HG02852 (cell line): ENCODE results near the gene STAT5A.
"Not testable (repeated sequence)": the region's sequence is repeated elsewhere in the genome, so short reads cannot be mapped to it uniquely, and the experiment has no call there.

ENCODE experiments used
- ATAC-seq: cut with Tn5 transposase; IDR thresholded peaks from one replicate; pipeline ENCODE4 v1.9.1; 2021; ENCODE audit warnings: mild to moderate bottlenecking, moderate library complexity; ENCODE audit not compliant: unreplicated experiment

STAT5A gene

GRCh38 chr17:42359133-42359532, 70.8 kb downstream of the STAT5A start:
- ATAC-seq: no peak

GRCh38 chr17:42360388-42360787, 72.1 kb downstream of the STAT5A start:
- not testable (repeated sequence) for ATAC-seq
